ENCODE measurements around the gene XYLT1.
A peak's percentile ranks its signal among the peaks of the same experiment; 100 is the strongest.

Gene XYLT1

GRCh38 chr16:17053536-17054160, 417.1 kb downstream of the XYLT1 start:
- Histone ChIP-seq H3F3A (ENCODE audit: control insufficient read depth, insufficient read depth) (no peaks in the 10 kb centered on the region), H3K27me3 (ENCODE audit: control insufficient read depth, low read length) (0 out of 2 replicates have a peak, but pooled peaks cover 2% of the 10 kb centered on the region), H3K36me3 (ENCODE audit: control insufficient read depth, low read length) (no peaks in the 10 kb centered on the region), H3K9me2 (replicated peaks; ENCODE audit: control insufficient read depth, low read length) (no peaks in the 10 kb centered on the region), H3K79me2 (ENCODE audit: control insufficient read depth, low read length) (no peaks in the 10 kb centered on the region), H3K9me3 (ENCODE audit: control insufficient read depth, insufficient read depth, low read length) (peaks cover 3% of the 10 kb centered on the region; the same call in 1 of the 2 replicates), H3K27ac (ENCODE audit: low read depth, low read length) (no peak overlapping the region), H4K20me1 (ENCODE audit: control insufficient read depth, insufficient read depth, low read depth, low read length) (no peaks in the 10 kb centered on the region), H3K4me3 (ENCODE audit: low read length) (no peak overlapping the region), H3K4me1 (ENCODE audit: control insufficient read depth, low read length) (no peaks in the 10 kb centered on the region), H3K4me2 (ENCODE audit: low read length) (no peak overlapping the region)
- TF ChIP-seq, protein P1, sequence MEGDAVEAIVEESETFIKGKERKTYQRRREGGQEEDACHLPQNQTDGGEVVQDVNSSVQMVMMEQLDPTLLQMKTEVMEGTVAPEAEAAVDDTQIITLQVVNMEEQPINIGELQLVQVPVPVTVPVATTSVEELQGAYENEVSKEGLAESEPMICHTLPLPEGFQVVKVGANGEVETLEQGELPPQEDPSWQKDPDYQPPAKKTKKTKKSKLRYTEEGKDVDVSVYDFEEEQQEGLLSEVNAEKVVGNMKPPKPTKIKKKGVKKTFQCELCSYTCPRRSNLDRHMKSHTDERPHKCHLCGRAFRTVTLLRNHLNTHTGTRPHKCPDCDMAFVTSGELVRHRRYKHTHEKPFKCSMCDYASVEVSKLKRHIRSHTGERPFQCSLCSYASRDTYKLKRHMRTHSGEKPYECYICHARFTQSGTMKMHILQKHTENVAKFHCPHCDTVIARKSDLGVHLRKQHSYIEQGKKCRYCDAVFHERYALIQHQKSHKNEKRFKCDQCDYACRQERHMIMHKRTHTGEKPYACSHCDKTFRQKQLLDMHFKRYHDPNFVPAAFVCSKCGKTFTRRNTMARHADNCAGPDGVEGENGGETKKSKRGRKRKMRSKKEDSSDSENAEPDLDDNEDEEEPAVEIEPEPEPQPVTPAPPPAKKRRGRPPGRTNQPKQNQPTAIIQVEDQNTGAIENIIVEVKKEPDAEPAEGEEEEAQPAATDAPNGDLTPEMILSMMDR (IDR thresholded peaks at IDR 0.05; ENCODE audit: low read depth, low read length, poor library complexity, severe bottlenecking): peak; percentile 30
- no peak for TF ChIP-seq EZH2phosphoT487 (IDR thresholded peaks at IDR 0.05; ENCODE audit: borderline replicate concordance, low read length)

Measured in DOHH2 (cell line).